GM19324 (cell line): Measurements from ENCODE around the gene NCS1.

Source experiments
- ATAC-seq: cut with Tn5 transposase; IDR thresholded peaks from one replicate; pipeline ENCODE4 v1.9.1; 2021; ENCODE audit warnings: mild to moderate bottlenecking, moderate library complexity; ENCODE audit not compliant: unreplicated experiment, low FRiP score

The NCS1 gene

GRCh38 chr9:130145658-130146057 lies 26.5 kb upstream of the NCS1 start:
- ATAC-seq, result no peak

- no peak for ATAC-seq
Measured at GRCh38 chr9:130147198-130147597, 25.0 kb upstream of the NCS1 start.

- no peak for ATAC-seq
Measured at GRCh38 chr9:130147910-130148309, 24.3 kb upstream of the NCS1 start.

- ATAC-seq, result no peak
Measured at GRCh38 chr9:130149031-130149430, 23.2 kb upstream of the NCS1 start.

- no peak for ATAC-seq
Measured at GRCh38 chr9:130149654-130150286, 22.4 kb upstream of the NCS1 start.

- no peak for ATAC-seq
Measured at GRCh38 chr9:130150779-130151382, 21.3 kb upstream of the NCS1 start.

GRCh38 chr9:130154816-130155215 lies 17.4 kb upstream of the NCS1 start:
- no peak for ATAC-seq

GRCh38 chr9:130155647-130156046 lies 16.6 kb upstream of the NCS1 start:
- ATAC-seq, result no peak

- ATAC-seq, result no peak
Measured at GRCh38 chr9:130156672-130157071, 15.5 kb upstream of the NCS1 start.

GRCh38 chr9:130157079-130157478 lies 15.1 kb upstream of the NCS1 start:
- ATAC-seq, result no peak

GRCh38 chr9:130158001-130158400 lies 14.2 kb upstream of the NCS1 start:
- ATAC-seq, result no peak

GRCh38 chr9:130159057-130159456 lies 13.1 kb upstream of the NCS1 start:
- ATAC-seq, result no peak

- ATAC-seq, result no peak
Measured at GRCh38 chr9:130159915-130160670, 12.1 kb upstream of the NCS1 start.

GRCh38 chr9:130160862-130161470 lies 11.2 kb upstream of the NCS1 start:
- no peak for ATAC-seq

- ATAC-seq, result no peak
Measured at GRCh38 chr9:130165579-130165978, 6.6 kb upstream of the NCS1 start.

GRCh38 chr9:130166399-130166798 lies 5.8 kb upstream of the NCS1 start:
- ATAC-seq, result no peak

GRCh38 chr9:130167927-130168326 lies 4.3 kb upstream of the NCS1 start:
- ATAC-seq, result no peak

- ATAC-seq, result no peak
Measured at GRCh38 chr9:130171226-130172148, 717 bp upstream of the NCS1 start.

GRCh38 chr9:130172858-130173665 lies 858 bp downstream of the NCS1 start:
- no peak for ATAC-seq

GRCh38 chr9:130173666-130173983 lies 1.4 kb downstream of the NCS1 start:
- no peak for ATAC-seq
